ENCODE data around the gene UBE2J2.

UBE2J2 gene

DNA sequence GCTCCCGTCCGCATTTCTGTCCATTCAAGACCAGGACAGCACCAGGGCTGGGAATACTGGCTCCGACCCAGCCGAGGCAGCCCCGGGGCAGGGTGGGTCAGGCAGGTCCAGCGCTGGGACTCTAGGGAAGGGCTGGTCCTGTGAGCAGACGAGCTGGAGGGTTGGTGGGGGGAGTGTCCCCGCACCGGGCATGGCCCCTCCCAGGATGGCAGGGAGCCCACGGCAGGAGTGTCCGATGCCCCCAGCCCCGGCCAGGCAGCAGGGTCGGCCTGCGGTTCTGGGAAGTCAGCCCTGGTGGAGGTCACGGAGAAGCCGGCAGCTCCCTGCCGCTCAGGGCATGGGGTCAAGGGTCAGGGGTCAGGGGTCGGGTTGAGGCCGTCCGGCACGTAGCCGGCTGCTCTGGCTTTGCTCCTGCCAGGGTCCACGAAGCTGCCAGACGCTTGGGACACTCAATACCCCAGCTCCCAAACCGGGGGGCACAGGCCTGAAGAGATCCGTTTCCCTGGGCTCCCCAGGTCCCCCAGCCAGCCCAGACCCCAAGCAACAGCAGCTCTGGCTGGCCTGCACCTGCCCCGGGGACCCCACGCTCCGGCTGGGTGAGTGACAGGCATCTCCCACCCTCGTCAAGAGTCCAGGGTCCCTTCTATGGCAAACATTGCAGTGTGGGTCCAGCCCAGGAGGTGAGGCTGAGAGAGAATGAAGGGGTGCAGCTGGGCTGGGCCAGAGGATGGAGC, 33.9 kb downstream of the UBE2J2 start:
- no peak for DNase-seq (ENCODE audit: low read depth)

DNA sequence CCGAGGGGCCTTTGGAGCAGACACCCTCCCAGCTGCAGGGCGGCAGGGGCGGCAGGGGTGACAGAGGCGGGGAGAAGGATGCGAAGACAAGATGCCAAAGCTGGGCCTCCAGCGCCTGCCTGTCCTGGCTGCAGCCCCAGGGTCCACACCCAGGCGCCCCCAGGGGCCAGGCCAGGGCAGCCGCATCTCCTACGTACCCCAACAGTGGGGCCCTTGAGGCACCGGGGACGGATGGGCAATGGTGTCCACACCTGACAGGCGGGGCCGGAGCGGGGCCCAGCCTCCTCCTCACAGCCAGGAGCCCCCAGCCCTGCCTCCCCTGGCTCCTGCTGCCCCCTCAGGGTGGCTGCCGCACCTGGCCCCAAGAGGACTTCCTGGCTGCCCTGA, 34.4 kb downstream of the UBE2J2 start:
- no peak for DNase-seq (ENCODE audit: low read depth)

DNA sequence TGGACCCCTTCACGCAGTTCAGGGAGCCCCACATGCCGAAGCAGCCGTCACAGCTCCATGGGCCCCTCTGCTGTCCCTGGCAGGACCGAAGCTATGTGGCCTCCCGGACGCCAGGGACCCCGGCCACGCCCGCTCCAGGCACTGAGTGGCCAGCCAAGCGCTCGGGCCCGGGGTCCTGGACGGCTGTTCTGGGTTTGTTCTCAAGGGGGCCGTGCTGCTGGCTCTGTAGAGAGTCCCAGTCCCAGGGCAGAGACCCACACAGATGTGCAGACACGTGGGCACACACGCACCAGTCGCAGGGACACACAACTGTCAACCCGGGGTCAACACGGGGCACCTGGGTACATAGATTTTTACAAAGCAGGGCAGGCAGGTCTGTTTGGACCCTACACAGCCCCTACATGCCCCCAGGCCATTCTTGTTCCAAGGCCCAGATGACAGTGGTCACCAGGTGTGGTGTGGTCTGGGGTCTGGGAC, 34.9 kb downstream of the UBE2J2 start:
- DNase-seq (ENCODE audit: low read depth) = no peak

DNA sequence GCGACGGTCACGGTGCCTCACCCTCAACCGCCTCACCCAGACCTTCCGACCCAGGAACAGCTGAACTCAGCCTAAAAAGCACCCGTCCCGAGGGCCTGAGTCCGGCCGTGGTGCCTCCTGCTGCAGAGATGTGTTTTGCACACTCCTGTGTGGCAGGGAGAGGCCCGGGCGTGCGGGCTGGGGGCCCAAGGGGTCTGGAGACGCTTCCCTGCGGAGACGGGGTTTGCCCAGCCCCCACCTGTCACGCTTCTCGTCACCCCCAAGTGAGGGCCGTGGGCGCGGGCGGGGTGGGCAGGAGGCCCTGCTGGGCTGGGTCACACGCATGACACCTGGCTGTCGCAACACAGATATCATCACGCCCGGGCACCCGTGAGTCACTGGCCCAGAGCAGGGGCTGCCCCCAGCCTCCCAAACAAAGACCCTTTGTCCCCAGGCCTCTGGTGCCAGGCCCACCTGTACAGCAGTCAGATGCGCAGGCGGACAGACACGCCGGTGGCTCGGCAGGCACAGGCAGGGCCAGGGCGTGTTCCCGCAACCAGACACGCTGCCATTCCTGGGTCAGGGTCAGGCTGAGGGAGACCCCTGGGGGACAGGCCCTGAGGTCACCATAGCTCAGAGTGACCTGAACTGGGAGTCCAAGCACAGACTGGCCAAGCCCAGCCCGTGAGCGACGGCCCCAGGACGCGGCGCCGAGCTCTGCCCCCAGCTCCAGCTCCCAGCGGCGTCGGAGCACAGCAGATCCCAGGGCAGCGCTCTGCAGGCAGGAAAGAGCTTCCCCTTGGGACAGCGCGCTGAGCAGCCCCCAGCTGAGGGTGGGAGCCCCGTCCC, 35.6 kb downstream of the UBE2J2 start:
- no peak for DNase-seq (ENCODE audit: low read depth)

DNA sequence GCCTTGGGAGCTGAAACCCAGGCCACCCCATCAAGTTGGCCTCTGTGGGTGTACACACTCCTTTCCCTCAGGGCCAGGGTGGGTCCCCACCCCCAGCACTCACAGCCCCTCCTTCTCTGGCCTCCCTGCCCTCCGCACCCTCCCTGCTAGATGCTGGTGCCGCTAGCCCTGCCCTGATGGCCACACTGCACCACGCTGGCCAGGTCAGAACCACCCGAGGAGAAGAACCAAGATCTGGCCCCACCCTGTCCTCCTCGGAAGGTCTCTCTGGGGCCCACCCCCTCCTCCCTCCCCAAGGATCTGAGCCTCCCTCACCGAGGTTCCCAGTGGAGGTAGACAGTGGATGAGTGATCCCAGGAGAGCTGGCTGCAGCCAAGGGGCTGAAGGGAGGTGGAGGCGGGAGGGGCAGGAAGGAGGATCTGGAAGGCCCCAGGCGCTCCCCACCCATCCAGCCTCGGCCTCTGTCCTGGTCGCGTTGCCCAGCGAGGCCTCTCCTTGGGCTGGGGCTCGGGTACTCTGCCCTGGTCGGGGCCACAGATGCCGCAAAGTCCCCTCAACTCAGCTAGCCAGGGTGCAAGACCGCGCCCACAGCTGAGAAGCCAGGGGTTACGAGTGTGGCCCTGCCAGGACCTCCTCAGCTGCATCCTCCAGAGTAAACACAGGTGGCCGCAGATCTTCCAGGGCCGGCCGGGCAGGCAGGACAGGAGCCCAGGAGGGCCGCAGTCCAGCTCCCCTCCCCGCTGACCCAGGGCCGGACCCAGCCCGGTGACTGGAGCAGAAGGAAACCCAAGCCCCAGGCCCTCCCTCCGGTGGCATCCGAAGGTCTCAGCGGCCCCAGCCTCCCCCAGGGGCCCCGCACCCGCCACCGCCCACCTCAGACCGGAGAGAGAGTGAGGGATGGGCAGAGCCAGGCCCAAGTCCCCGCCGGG, 36.4 kb downstream of the UBE2J2 start:
- no peak for DNase-seq (ENCODE audit: low read depth)

DNA sequence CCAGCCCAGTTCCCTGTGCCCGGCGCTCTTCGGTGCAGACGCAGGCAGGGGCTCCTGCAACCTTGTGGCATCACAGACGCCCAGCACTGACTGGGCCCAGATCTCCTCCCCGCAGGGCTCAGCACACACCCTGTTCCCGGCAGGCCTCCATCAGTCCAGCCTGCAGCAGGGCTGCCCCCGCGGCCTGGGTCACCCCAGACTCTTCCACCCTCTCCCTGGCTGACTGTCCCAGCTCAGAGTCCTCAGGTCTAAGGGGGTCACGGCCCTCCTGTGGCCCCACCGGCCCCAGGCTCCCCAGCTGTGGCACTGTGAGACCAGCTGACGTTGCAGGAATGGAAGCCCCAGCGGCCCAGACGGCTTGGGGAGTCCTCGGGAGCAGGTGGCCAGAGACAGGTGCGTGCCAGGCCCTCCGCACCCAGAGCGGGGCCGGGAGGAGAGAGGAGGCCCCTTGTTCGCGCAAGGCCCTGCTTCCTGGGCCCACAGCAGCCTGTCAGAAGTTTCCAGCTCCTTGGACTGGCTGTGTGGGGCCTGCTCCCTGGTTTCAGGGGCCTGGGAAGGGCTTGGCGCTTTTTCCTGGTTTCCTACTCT, 37.4 kb downstream of the UBE2J2 start:
- DNase-seq (ENCODE audit: low read depth) = no peak

DNA sequence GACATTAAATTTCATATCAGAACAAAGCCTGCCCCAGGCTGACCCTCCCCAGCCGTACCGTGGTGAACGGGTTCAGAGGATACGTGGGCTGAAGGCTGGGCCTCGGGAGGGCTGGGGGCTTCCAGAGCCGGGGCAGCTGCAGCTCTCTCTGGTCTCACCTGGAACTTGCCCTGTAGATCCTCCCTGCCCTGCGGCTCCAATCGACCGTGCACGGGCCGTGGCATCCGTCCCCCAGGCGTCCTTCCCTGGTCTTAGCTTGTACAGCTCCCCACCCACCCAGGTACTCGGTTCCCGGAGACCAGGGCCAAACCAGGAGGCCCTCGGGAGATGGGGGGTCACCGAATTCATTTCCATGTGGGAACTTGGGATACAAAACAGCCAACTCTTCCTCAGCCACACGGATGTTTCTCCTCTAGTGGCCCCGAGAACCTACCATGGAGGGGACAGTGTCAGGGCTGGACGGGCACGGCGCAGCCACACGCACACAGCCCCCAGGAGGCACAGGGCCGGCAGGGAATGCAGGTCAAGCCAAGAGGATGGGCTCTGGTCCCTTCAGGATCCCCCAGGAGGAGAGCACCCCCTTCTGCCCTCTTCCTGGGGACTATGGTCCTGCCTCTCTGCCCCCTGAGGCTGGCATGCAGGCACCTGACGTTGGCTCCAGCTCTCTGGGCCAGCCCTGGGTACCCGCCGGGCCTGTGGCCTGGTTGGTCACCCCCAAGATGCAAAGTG, 38.5 kb downstream of the UBE2J2 start:
- DNase-seq (ENCODE audit: low read depth) = no peak

DNA sequence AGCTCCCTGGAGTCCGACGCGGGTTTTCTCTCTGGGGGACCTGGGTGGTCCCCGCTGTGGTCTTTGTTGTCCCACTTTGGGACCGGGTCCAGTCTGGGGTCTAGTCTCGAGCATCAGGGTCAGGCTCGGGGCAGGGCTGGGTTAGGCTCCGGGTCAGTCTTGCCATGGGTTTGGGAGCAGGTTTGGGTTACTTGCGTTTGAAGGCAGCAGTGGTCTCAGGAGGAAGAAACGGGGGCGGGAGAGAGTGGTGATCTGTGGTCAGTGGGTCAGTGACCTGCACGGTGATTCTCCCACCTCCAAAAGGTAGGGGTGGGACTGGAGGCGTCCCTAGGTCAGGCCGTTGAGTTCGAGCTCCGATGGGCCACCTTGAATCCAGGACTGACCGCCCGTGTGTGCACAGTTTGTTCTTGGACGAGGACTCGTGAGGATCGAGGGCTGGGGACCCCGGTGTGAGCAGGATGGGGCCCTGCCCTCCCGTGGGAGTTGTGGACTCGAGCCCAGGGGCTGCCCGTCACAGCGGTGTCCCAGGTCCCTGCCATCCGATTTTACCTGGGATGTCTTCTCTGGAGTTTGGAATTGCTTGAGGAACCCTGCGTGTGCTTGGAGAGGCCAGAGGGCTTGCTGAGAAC, 39.4 kb downstream of the UBE2J2 start:
- no peak for DNase-seq (ENCODE audit: low read depth)

DNA sequence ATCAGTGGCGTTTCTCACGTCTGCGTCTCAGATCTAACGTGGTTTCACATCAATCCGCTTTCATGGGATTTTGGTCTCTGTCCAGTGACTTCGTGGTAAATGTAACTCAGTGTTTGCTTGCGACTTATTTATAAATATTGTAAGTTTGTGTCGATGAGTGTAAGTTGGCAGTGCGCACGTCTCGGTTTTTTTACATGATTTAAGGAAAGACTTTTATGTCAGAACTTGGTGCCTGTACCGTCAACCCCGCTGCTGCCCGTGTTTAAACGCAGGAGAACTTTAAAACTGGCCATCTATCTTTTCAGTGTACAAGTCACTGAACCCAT, 40.1 kb downstream of the UBE2J2 start:
- DNase-seq (ENCODE audit: low read depth) = no peak

DNA sequence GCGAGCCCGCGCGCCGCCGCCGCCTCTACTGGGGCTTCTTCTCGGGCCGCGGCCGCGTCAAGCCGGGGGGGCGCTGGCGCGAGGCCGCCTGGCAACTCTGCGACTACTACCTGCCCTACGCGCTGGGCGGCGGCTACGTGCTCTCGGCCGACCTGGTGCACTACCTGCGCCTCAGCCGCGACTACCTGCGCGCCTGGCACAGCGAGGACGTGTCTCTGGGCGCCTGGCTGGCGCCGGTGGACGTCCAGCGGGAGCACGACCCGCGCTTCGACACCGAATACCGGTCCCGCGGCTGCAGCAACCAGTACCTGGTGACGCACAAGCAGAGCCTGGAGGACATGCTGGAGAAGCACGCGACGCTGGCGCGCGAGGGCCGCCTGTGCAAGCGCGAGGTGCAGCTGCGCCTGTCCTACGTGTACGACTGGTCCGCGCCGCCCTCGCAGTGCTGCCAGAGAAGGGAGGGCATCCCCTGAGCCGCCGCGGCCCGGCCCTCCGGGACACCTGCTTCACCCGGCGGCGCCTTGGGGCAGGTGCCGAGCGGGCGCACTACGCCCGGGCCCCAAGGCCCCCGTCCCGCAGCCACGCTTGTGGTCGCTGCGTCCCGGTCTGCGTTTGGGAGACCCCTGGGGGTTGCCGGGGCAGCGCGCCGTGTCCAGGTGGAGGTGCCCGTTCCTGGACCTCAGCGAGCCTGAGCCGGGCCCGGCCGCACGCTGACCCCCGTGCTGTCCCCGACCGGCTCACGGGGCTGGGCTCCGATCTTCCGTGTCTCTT, 40.7 kb downstream of the UBE2J2 start:
- DNase-seq (ENCODE audit: low read depth) = no peak

DNA sequence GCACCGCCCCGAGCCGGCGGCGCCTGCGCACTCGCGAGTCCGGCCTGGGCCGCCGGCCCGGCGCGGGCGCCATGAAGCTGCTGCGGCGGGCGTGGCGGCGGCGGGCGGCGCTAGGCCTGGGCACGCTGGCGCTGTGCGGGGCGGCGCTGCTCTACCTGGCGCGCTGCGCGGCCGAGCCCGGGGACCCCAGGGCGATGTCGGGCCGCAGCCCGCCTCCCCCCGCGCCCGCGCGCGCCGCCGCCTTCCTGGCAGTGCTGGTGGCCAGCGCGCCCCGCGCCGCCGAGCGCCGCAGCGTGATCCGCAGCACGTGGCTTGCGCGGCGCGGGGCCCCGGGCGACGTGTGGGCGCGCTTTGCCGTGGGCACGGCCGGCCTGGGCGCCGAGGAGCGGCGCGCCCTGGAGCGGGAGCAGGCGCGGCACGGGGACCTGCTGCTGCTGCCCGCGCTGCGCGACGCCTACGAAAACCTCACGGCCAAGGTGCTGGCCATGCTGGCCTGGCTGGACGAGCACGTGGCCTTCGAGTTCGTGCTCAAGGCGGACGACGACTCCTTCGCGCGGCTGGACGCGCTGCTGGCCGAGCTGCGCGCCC, 41.4 kb downstream of the UBE2J2 start, which contains the start of gene B3GALT6:
Gene B3GALT6, plus strand, starts transcription at position 30 of the 588 bp plus-strand sequence. Its CDS starts 42 bp downstream, at position 72.
- no peak for DNase-seq (ENCODE audit: low read depth)

DNA sequence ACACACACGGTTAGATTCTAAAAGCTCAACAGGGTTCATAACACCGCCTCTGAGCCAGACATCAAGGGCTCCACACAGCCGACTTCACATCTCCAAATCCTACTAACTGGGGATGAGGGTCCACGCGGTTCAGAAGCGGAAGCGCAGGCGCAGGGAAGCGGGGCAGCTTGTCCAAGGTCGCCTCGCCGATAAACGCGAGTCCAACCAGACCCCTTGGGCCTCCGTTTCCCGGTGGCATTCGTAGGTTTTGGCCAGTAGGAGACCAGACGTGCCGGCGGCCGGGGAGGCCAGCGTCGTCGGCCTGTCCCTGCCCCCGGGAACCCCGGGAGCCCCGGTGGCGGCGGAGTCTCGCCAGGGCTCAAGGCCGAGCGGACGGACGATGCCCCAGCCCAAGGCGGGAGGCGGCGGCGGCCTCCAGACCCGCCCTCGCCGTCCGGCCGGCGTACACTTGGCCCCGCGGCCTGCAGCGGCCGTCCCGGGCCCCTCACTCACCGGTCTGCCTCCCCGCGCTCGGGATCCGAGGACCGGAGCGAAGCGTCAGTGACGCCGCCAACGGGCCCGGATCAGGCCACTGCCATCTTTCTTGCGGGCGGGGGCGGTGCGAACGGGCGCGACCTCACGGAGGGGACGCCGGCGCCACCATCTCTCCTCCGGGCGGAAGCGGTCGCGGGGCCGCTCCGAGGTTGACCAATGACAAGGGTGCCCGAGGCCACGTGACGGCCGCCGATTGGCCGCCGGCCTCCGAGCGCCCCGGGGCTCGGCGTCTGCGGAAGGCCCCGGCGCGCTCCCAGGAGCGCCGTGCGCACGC, 42.0 kb downstream of the UBE2J2 start, which contains the start of gene SDF4:
Gene SDF4, minus strand, starts transcription at position 602 of the 808 bp plus-strand sequence. CDS start 3,229 bp downstream, outside the sequence.
- peak; percentile 94 for DNase-seq (ENCODE audit: low read depth)

DNA sequence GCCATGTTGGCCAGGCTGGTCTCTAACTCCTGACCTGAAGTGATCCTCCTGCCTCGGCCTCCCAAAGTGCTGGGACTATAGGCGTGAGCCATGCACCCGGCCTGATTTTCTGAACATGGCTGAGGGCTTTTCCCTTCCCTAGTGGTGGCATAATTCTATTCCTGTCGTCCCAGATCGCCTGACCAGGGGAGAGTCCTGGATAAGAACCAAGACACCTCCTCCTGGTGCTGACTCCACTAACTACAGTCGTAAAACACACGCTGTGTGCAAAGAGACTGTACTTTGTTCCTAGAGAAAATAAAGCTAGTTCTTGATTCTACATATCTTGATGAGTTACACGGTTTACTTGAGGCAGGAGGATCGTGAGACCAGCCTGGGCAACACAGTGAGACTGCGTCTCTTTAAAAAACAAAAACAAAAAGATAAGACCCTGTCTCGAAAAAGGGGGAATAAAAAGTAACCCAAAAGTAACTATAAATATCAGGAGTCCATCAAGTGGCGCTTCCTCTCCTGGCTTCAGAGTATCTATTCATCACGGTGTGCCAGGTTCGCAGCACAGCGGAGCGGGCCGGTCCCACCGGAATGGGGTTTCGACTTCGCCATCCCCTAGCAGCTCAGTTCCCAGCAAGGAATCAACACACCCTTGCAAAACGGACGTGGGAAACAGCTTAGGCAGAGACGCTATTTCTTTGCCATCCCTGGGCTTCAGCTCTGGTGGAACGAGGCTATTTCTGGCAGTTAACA, 42.8 kb downstream of the UBE2J2 start:
- DNase-seq (ENCODE audit: low read depth) = no peak

DNA sequence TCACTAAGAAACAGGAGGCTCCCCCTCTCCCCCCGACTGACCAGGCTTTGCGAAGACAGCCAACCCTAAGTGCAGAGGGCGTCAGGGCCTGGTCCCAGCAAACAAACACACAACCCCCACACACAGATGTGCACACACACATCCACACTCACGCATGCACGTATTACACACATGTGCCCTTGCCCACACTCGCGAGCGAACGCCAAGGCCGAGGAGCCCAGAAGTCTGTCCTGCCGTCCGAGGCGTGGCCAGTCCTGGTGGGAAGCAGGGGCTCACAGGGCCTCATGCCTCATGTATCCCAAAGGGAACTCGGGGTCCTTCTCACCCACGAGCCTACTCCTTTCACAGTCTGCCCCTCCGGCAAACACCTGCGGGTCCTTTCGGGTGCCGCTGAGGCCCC, 43.9 kb downstream of the UBE2J2 start:
- no peak for DNase-seq (ENCODE audit: low read depth)

DNA sequence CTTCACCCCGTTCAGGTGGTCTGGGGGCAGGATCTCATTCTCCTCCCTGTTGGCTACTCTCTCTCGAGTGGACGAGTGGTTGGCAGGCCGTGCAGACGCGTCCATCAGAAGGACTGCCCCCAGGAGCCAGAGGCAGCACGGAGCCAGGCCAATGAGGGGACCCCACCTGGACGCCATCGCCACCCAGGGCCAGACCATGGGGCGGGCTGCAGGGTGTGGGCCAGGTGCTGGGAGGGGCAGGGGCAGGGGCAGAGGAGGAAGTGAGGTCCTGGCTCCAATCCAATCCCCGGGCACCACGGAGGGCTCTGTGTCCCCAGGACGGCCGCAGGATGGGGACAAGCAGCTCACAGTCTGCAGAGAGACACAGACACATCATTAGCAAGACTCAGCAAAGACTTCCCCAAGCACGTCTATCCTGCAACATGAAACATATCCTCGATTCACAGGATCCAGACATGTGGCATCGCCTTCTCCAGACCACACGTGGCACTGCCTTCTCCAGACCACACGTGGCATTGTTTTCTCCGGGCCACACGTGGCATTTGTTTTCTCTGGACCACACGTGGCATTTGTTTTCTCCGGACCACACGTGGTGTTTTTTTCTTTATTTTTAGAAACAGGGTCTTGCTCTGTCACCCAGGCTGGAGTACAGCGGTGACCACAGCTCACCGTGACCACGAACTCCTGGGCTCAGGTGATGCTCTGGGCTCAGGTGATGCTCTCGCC, 44.9 kb downstream of the UBE2J2 start:
- DNase-seq (ENCODE audit: low read depth) = no peak

DNA sequence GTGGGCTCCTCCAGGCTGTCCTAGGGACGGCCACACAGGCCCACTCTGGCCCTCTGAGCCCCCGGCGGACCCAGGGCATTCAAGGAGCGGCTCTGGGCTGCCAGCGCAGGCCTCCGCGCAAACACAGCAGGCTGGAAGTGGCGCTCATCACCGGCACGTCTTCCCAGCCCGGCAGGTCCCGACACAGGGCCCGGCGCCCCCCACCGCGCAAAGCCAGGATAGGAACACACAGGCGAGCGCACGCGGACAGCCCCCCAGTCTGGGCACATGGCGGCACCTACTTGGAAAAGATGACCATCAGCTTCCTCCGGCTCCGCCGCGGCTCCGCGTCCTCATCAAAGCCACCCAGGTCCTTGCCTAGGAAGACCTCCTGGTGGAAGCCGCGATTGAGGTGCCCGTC, 45.5 kb downstream of the UBE2J2 start:
- no peak for DNase-seq (ENCODE audit: low read depth)

DNA sequence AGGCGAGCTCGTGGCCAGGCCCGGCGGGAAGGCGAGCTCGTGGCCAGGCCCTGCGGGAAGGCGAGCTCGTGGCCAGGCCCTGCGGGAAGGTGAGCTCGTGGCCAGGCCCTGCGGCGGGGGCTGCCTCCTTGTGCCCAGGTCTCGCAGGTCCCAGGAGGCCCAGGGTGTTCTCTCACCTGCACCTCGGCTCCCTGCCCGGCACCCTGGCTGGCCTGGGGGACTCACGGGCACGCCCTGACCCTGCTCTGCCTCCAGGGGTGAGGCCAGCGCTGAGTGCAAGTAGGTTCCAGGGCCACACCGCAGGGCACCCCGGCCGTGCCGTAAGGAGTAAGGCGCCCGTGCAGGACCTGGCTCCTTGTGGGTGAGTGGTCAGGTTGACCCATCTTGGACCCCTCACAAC, 46.3 kb downstream of the UBE2J2 start:
- DNase-seq (ENCODE audit: low read depth) = no peak
